ENCODE results near the gene ECE1. TPM values are rescaled to one million over a fixed set of nuclear protein-coding genes. Genes with fewer than 3 reads are reported as not detected.
"Not testable (repeated sequence)": the region's sequence is repeated elsewhere in the genome, so short reads cannot be mapped to it uniquely, and the experiment has no call there.

Gene ECE1
- total RNA-seq, 3 donors from 2014 or later = 103 to 161 (median 149) TPM

GRCh38 chr1:21291184-21291583 is 921 bp upstream of the ECE1 start:
- DNase-seq (no peak), ATAC-seq (no peak)
- Histone ChIP-seq H3K4me1 (ENCODE audit: low read depth) (peaks cover 23% of the 10 kb centered on the region), H3K9me3 (no peaks in the 10 kb centered on the region), H3K4me3 (no peak overlapping the region), H3K36me3 (ENCODE audit: low read depth) (no peaks in the 10 kb centered on the region)
- TF ChIP-seq CTCF (IDR thresholded peaks at IDR 0.05) = no peak
- intact Hi-C loops (cut with DNase I, micrococcal nuclease) = no loop called here

GRCh38 chr1:21290546-21290944 is 282 bp upstream of the ECE1 start:
- peak overlapping the region; percentile 36 for H3K4me3 ChIP-seq
- intact Hi-C loops (cut with DNase I, micrococcal nuclease) = no loop called here
- no peak for TF ChIP-seq CTCF (IDR thresholded peaks at IDR 0.05)
- no peaks in the 10 kb centered on the region for H3K9me3 ChIP-seq
- DNase-seq (no peak), ATAC-seq (peak; percentile 5)
- H3K4me1 ChIP-seq (ENCODE audit: low read depth) = peaks cover 23% of the 10 kb centered on the region
- no peaks in the 10 kb centered on the region for H3K36me3 ChIP-seq (ENCODE audit: low read depth)

GRCh38 chr1:21289127-21289526 is 1.1 kb downstream of the ECE1 start:
- no peaks in the 10 kb centered on the region for H3K36me3 ChIP-seq (ENCODE audit: low read depth)
- ATAC-seq (no peak), DNase-seq (no peak)
- H3K9me3 ChIP-seq = no peaks in the 10 kb centered on the region
- peaks cover 32% of the 10 kb centered on the region for H3K4me1 ChIP-seq (ENCODE audit: low read depth)
- no peak overlapping the region for H3K4me3 ChIP-seq
- intact Hi-C loops (cut with DNase I, micrococcal nuclease) = no loop called here
- TF ChIP-seq CTCF (IDR thresholded peaks at IDR 0.05) = no peak

- H3K4me1 ChIP-seq (ENCODE audit: low read depth) = peaks cover 32% of the 10 kb centered on the region
- no peak overlapping the region for H3K4me3 ChIP-seq
- DNase-seq (peak in 2 of 3 donors; percentile 32 to 52), ATAC-seq (peak; percentile 47)
- TF ChIP-seq CTCF (IDR thresholded peaks at IDR 0.05) = no peak
- H3K36me3 ChIP-seq (ENCODE audit: low read depth) = no peaks in the 10 kb centered on the region
- intact Hi-C loops (cut with DNase I, micrococcal nuclease) = no loop called here
- no peaks in the 10 kb centered on the region for H3K9me3 ChIP-seq
Measured at GRCh38 chr1:21287905-21288514, 2.3 kb downstream of the ECE1 start.

GRCh38 chr1:21285386-21285785 is 4.9 kb downstream of the ECE1 start:
- peaks cover 29% of the 10 kb centered on the region for H3K4me1 ChIP-seq (ENCODE audit: low read depth)

GRCh38 chr1:21285055-21285372 is 5.2 kb downstream of the ECE1 start:
- H3K9me3 ChIP-seq = no peaks in the 10 kb centered on the region
- DNase-seq (no peak), ATAC-seq (no peak)

More at GRCh38 chr1:21285386-21285785, 4.9 kb downstream of the ECE1 start:
- H3K36me3 ChIP-seq (ENCODE audit: low read depth); H3K9me3 ChIP-seq; intact Hi-C loops (cut with DNase I, micrococcal nuclease); H3K4me3 ChIP-seq; ATAC-seq: not testable (repeated sequence)
- peak in 1 of 3 donors; percentile 24 for DNase-seq

More at GRCh38 chr1:21285055-21285372, 5.2 kb downstream of the ECE1 start:
- Histone ChIP-seq H3K4me1 (ENCODE audit: low read depth) (peaks cover 32% of the 10 kb centered on the region), H3K36me3 (ENCODE audit: low read depth) (no peaks in the 10 kb centered on the region), H3K4me3 (no peak overlapping the region)
- no peak for TF ChIP-seq CTCF (IDR thresholded peaks at IDR 0.05)
- intact Hi-C loops (cut with DNase I, micrococcal nuclease) = no loop called here

Measured in mucosa of descending colon (tissue), 3 donors.